NT2/D1 (cell line): ENCODE results near the gene PARD3.

ENCODE experiments used
- YY1 ChIP-seq: IDR thresholded peaks from 2 replicates; pipeline ENCODE4 v1.6.1; 2011; ENCODE audit not compliant: insufficient read length, insufficient read depth
- ZNF274 ChIP-seq: IDR thresholded peaks from 2 replicates; pipeline ENCODE4 v1.6.1; 2011; ENCODE audit warnings: mild to moderate bottlenecking, low read depth, low read length

DNA sequence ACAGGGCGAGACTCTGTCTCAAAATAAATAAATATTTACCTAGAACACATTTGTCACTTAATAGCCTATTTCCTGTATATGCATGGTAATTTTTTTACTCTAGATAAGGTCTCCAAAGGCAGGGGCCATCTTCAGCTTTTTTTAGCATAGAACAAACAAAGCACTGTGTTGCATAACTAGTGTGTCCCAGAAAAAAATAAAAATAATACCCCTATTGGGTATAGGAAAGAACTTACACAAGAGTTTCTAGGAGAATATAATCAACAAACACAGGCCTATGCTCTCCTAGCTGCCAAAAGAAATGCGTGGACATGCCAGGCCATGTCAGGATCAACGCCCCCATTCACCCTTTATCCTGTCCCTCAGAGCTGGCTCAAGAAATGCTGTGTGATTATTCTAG, 103.6 kb downstream of the PARD3 start:
- TF ChIP-seq ZNF274 (no peak), YY1 (no peak)
